AG04450 (cell line): Measurements from ENCODE around the gene FBXL2. TPM values are rescaled to one million over a fixed set of nuclear protein-coding genes. Genes with fewer than 3 reads are reported as not detected.

Source experiments
- CTCF ChIA-PET: fragments of 300-600, 350-600 bp; formaldehyde crosslinking; extraction: SDS; loops from one replicate; lab custom pipeline; 2022; ENCODE audit warnings: antibody characterized with exemption, inconsistent platforms; lab: Charles Lee
- POLR2A ChIA-PET: fragments of 350-600 bp; formaldehyde crosslinking; extraction: SDS; loops from one replicate; lab custom pipeline; 2021; ENCODE audit warnings: antibody characterized with exemption, inconsistent platforms; lab: Yijun Ruan, JAX
- DNase-seq: peaks from one replicate; pipeline ENCODE4 v3.0.0-alpha.2; 2011; ENCODE audit warnings: low read depth, low spot score
- H3K27ac ChIP-seq: one replicate; pipeline ENCODE4 v1.5.1; 2012; ENCODE audit warnings: low read depth, low read length, control low read depth
- H3K27me3 ChIP-seq: one replicate; pipeline ENCODE4 v1.6.0; 2012; ENCODE audit warnings: low read length; ENCODE audit not compliant: control insufficient read depth, insufficient read depth
- H3K4me3 ChIP-seq: 2 replicates; pipeline ENCODE4 v1.5.1; 2011; ENCODE audit warnings: mild to moderate bottlenecking, low read depth, low read length, control low read depth
- H3K9me3 ChIP-seq: 2 replicates; pipeline ENCODE4 v1.5.1; 2012; ENCODE audit warnings: low read length; ENCODE audit not compliant: control insufficient read depth, insufficient read depth
- CTCF ChIP-seq: IDR thresholded peaks from 2 replicates; pipeline ENCODE4 v1.5.1; 2011; ENCODE audit warnings: low read depth, low read length, control low read depth, inconsistent platforms
- polyA plus RNA-seq: library from polyadenylated mRNA; depleted of rRNA; stranded (reverse); fragments of >200 nt; gene quantifications from 2 replicates; pipeline ENCODE4 v1.2.3, GENCODE V29; 2011

FBXL2 gene
- polyA plus RNA-seq, 1 experiment: 14.4 TPM

DNA sequence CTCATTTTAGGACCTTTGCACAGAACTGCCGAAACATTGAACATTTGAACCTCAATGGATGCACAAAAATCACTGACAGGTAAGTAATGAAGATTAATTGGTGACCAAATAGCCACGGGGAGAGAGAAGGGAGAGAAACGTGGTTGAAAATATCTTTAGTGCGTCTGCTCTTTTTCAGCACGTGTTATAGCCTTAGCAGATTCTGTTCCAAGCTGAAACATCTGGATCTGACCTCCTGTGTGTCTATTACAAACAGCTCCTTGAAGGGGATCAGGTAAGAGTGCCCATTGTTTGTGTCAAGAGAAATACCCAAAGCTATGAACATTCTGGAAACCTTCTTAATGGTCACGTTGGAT, 95.8 kb downstream of the FBXL2 start:
- POLR2A ChIA-PET: interaction anchor here (0.6 to 2.1 kb wide), 4 partner anchors 9 to 244 kb away, joined by 3 to 15 read pairs (median 3); no protein-coding TSS in a partner anchor
- no peak overlapping the region for H3K4me3 ChIP-seq
- no peak for TF ChIP-seq CTCF
- DNase-seq: no peak
- H3K27me3 ChIP-seq: no peaks in the 10 kb centered on the region
- H3K9me3 ChIP-seq: peaks cover 2% of the 10 kb centered on the region; the same call in 1 of the 2 replicates
- CTCF ChIA-PET: interaction anchor here (0.6 to 13.1 kb wide), 69 partner anchors 9 to 425 kb away, joined by 3 to 387 read pairs (median 6); no protein-coding TSS in a partner anchor
- H3K27ac ChIP-seq: no peak overlapping the region

DNA sequence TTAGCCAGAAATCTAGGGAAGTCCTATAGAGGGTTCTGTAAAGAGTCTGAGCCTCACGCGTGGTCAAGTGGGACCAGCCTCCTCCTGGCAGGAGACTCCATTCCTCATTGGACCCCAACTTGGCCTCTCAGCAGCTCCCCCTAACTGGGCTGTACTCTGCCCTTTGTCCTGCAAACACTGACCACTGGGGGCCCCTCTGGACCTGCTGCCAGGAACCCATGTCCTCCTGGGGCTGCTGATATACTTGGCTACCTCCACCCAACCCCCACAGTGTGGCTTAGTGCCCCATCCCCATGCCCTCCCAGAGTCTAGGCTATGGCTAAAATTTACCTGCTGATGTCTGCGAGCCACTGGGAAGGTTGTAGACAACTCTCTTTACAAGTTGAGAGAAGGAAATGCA, 100.2 kb downstream of the FBXL2 start:
- DNase-seq: no peak
- no peak overlapping the region for H3K4me3 ChIP-seq
- TF ChIP-seq CTCF: no peak
- ChIA-PET POLR2A (no interaction called here), CTCF (interaction anchor here (13.1 kb wide), 1 partner anchor 246 kb away, joined by 387 read pairs; no protein-coding TSS in a partner anchor)
- H3K9me3 ChIP-seq: no peaks in the 10 kb centered on the region
- no peaks in the 10 kb centered on the region for H3K27me3 ChIP-seq
- no peak overlapping the region for H3K27ac ChIP-seq

DNA sequence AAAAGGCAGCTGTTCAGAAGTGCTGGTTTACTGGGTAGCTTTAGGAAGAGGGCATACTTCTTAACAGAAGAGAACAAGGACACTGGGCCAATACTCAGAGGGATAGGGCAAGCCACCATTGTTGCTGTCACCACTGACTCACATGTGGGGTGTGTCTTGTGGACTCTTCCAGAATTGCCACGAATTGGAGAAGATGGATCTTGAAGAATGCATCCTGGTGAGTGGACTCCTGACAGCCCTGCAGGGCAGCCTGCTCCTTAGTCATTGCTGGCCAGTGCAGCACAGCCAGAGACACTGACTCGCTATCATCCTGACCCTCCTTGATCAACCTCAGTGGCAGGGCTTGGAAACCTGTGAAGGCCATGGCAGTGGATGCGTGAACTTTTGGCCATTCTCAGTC, 100.7 kb downstream of the FBXL2 start:
- DNase-seq: no peak
- Histone ChIP-seq H3K27ac (no peak overlapping the region), H3K27me3 (no peaks in the 10 kb centered on the region), H3K9me3 (no peaks in the 10 kb centered on the region), H3K4me3 (no peak overlapping the region)
- ChIA-PET POLR2A (no interaction called here), CTCF (interaction anchor here (13.1 kb wide), 1 partner anchor 246 kb away, joined by 387 read pairs; no protein-coding TSS in a partner anchor)
- TF ChIP-seq CTCF: no peak

GRCh38 chr3:33380653-33381052, 103.4 kb downstream of the FBXL2 start:
- no peaks in the 10 kb centered on the region for H3K9me3 ChIP-seq
- ChIA-PET POLR2A (interaction anchor here (0.7 kb wide), 1 partner anchor 267 kb away, joined by 5 read pairs; the partner anchor contains the start of gene CRTAP), CTCF (interaction anchor here (0.5 to 1.7 kb wide), 3 partner anchors 14 to 407 kb away, joined by 3 to 4 read pairs (median 3); no protein-coding TSS in a partner anchor)
- H3K27me3 ChIP-seq: no peaks in the 10 kb centered on the region
- no peak overlapping the region for H3K4me3 ChIP-seq
- H3K27ac ChIP-seq: no peak overlapping the region
- no peak for DNase-seq
- no peak for TF ChIP-seq CTCF

GRCh38 chr3:33383951-33384350, 106.7 kb downstream of the FBXL2 start:
- ChIA-PET POLR2A (no interaction called here), CTCF (interaction anchor here (0.6 to 5.7 kb wide), 3 partner anchors 11 to 255 kb away, joined by 3 to 38 read pairs (median 5); no protein-coding TSS in a partner anchor)
- H3K9me3 ChIP-seq: no peaks in the 10 kb centered on the region
- no peak overlapping the region for H3K27ac ChIP-seq
- no peak for DNase-seq
- no peak overlapping the region for H3K4me3 ChIP-seq
- no peak for TF ChIP-seq CTCF
- H3K27me3 ChIP-seq: no peaks in the 10 kb centered on the region
